HCT116 (cell line): ENCODE data around the gene SMIM10L1. TPM values are rescaled to one million over a fixed set of nuclear protein-coding genes. Genes with fewer than 3 reads are reported as not detected.

Source experiments
- ATAC-seq: fragments of 200-7000 bp; cut with Tn5 transposase; 2 replicates; pipeline ENCODE4 v1.9.1; 2020; ENCODE audit warnings: mild to moderate bottlenecking, moderate library complexity
- BruUV-seq: library from RNA; stranded (reverse); fragments of 400-500 nt; replicated peaks from 2 replicates; lab custom pipeline; 2021; lab: Mats Ljungman, UMichigan
- CTCF ChIA-PET: fragments of 300-600 bp; sonication (Branson Sonifier 250); formaldehyde crosslinking; loops from one replicate; lab custom pipeline; 2021; ENCODE audit warnings: antibody characterized with exemption; lab: Charles Lee
- POLR2A ChIA-PET: fragments of 300-600, 350-600 bp; sonication (Branson Sonifier 250); formaldehyde crosslinking; loops from one replicate; lab custom pipeline; 2021; ENCODE audit warnings: antibody characterized with exemption; lab: Charles Lee
- RAD21 ChIA-PET, 2 experiments: fragments of 300-600 bp; sonication (Branson Sonifier 250); formaldehyde crosslinking; loops; one replicate each; lab custom pipeline; 2023; ENCODE audit warnings: low total read pairs in 2 of 2; ENCODE audit not compliant: uncharacterized antibody in 2 of 2, unreplicated experiment in 2 of 2, low non-redundant PET in 1 of 2; lab: Charles Lee
- DNase-seq: peaks from one replicate; pipeline ENCODE4 v3.0.0-alpha.2; 2010; ENCODE audit warnings: low read depth, low spot score
- H2AFZ ChIP-seq: fragments of 200-600 bp; shearing (Covaris generic), sonication (generic); 2 replicates; pipeline ENCODE4 v1.6.1; 2017; ENCODE audit warnings: low read depth, mixed run types, mixed read lengths, antibody characterized with exemption, low read length; ENCODE audit not compliant: poor library complexity, severe bottlenecking
- H3K27ac ChIP-seq: 2 replicates; pipeline ENCODE4 v1.5.1; 2012; ENCODE audit warnings: low read depth, low read length
- H3K27me3 ChIP-seq: fragments of 200-600 bp; sonication (generic); 2 replicates; pipeline ENCODE4 v1.6.1; 2016; ENCODE audit warnings: mixed run types, low read length, mixed read lengths; ENCODE audit not compliant: insufficient read depth
- H3K36me3 ChIP-seq, 2 experiments: fragments of 200-500 bp in 1 of 2; fragments of 200-600 bp in 1 of 2; sonication (Bioruptor generic) in 1 of 2; sonication (generic) in 1 of 2; 2 replicates each; pipeline versions ENCODE4 v1.5.1 to v1.6.1; 2014 to 2016; ENCODE audit warnings: low read length in 2 of 2, inconsistent platforms in 1 of 2, mixed read lengths in 1 of 2, mixed run types in 1 of 2; ENCODE audit not compliant: insufficient read depth in 2 of 2, control insufficient read depth in 1 of 2
- H3K4me1 ChIP-seq, 2 experiments: fragments of 200-600 bp in 1 of 2; sonication (generic) in 1 of 2; 2 replicates each; pipeline versions ENCODE4 v1.5.1 to v1.6.1; 2012 to 2017; ENCODE audit warnings: low read length in 2 of 2, inconsistent platforms in 1 of 2, mild to moderate bottlenecking in 1 of 2, mixed read lengths in 1 of 2, mixed run types in 1 of 2, moderate library complexity in 1 of 2; ENCODE audit not compliant: insufficient read depth in 2 of 2, control insufficient read depth in 1 of 2
- H3K4me2 ChIP-seq: fragments of 200-600 bp; sonication (generic); 2 replicates; pipeline ENCODE4 v1.6.1; 2017; ENCODE audit warnings: mixed run types, low read length, mixed read lengths
- H3K4me3 ChIP-seq, 2 experiments: fragments of 200-600 bp in 1 of 2; sonication (generic) in 1 of 2; replicated peaks in 1 of 2; 2 replicates each; pipeline ENCODE4 v1.5.1; 2011 to 2016; ENCODE audit warnings: low read length in 2 of 2, control low read depth in 1 of 2, low read depth in 1 of 2, mild to moderate bottlenecking in 1 of 2, mixed read lengths in 1 of 2, mixed run types in 1 of 2
- H3K79me2 ChIP-seq: fragments of 200-600 bp; sonication (generic); 2 replicates; pipeline ENCODE4 v1.6.1; 2017; ENCODE audit warnings: mild to moderate bottlenecking, mixed run types, low read length, moderate library complexity, mixed read lengths; ENCODE audit not compliant: insufficient read depth
- H3K9ac ChIP-seq: fragments of 200-600 bp; sonication (generic); 2 replicates; pipeline ENCODE4 v1.6.1; 2016; ENCODE audit warnings: low read length, mixed read lengths
- H3K9me2 ChIP-seq: fragments of 200-600 bp; sonication (generic), shearing (Covaris generic); 2 replicates; pipeline ENCODE4 v1.6.1; 2017; ENCODE audit warnings: mixed run types, mild to moderate bottlenecking, moderate library complexity; ENCODE audit not compliant: insufficient read depth
- H3K9me3 ChIP-seq, 2 experiments: fragments of 200-500 bp in 1 of 2; fragments of 200-600 bp in 1 of 2; sonication (Bioruptor generic) in 1 of 2; sonication (generic) in 1 of 2; 2 replicates each; pipeline ENCODE4 v1.6.1; 2014 to 2017; ENCODE audit warnings: low read length in 2 of 2, mixed read lengths in 2 of 2, inconsistent platforms in 1 of 2, low read depth in 1 of 2, mild to moderate bottlenecking in 1 of 2, mixed run types in 1 of 2, moderate library complexity in 1 of 2; ENCODE audit not compliant: control insufficient read depth in 1 of 2, insufficient read depth in 1 of 2
- H4K20me1 ChIP-seq: fragments of 200-600 bp; sonication (generic), shearing (Covaris generic); 2 replicates; pipeline ENCODE4 v1.6.1; 2017; ENCODE audit warnings: mixed run types, mild to moderate bottlenecking, moderate library complexity; ENCODE audit not compliant: insufficient read depth
- CBX3 ChIP-seq: IDR thresholded peaks from 2 replicates; pipeline ENCODE4 v1.6.1; 2012; ENCODE audit warnings: low read depth
- CEBPB ChIP-seq: IDR thresholded peaks from 2 replicates; pipeline ENCODE4 v1.6.1; 2012; ENCODE audit warnings: low read depth
- ELF1 ChIP-seq: IDR thresholded peaks from 2 replicates; pipeline ENCODE4 v1.6.1; 2012; ENCODE audit warnings: low read depth, borderline replicate concordance
- EZH2 ChIP-seq: fragments of 200-600 bp; sonication (generic); IDR thresholded peaks from 2 replicates; pipeline ENCODE4 v1.6.1; 2017; ENCODE audit warnings: antibody characterized with exemption, mixed run types
- FOSL1 ChIP-seq: IDR thresholded peaks from 2 replicates; pipeline ENCODE4 v1.6.1; 2012; ENCODE audit warnings: low read depth
- POLR2A ChIP-seq: IDR thresholded peaks from 2 replicates; pipeline ENCODE4 v1.7.0; 2011; ENCODE audit warnings: borderline replicate concordance; ENCODE audit not compliant: insufficient read depth, insufficient read length; ENCODE audit errors: extremely low read depth
- POLR2AphosphoS5 ChIP-seq: IDR thresholded peaks from 2 replicates; pipeline ENCODE4 v1.6.1; 2011; ENCODE audit warnings: mild to moderate bottlenecking, low read depth, low read length, moderate library complexity
- RAD21 ChIP-seq: IDR thresholded peaks from 2 replicates; pipeline ENCODE4 v1.6.1; 2012; ENCODE audit warnings: low read depth, mild to moderate bottlenecking
- SIN3A ChIP-seq: IDR thresholded peaks from 2 replicates; pipeline ENCODE4 v1.6.1; 2012; ENCODE audit warnings: low read depth
- SP1 ChIP-seq: IDR thresholded peaks from 2 replicates; pipeline ENCODE4 v1.6.1; 2012; ENCODE audit warnings: low read depth
- SRF ChIP-seq: IDR thresholded peaks from 2 replicates; pipeline ENCODE4 v1.6.1; 2012; ENCODE audit warnings: low read depth
- ZFX ChIP-seq: fragments of 450-650 bp; IDR thresholded peaks from 2 replicates; pipeline ENCODE4 v1.6.1; 2017
- ZNF274 ChIP-seq: fragments of 200-500 bp; sonication (Bioruptor generic); IDR thresholded peaks from 2 replicates; pipeline ENCODE4 v1.6.1; 2014; ENCODE audit warnings: mild to moderate bottlenecking, low read depth, low read length, inconsistent platforms
- intact Hi-C: fragments of 100-400 bp; cut with micrococcal nuclease; formaldehyde crosslinking; loops from 2 replicates; pipeline ENCODE4 v1.10.0; 2022
- total RNA-seq: library from RNA; stranded (reverse); gene quantifications from one replicate; pipeline ENCODE4 v1.2.1, GENCODE V29; 2021; ENCODE audit not compliant: unreplicated experiment
- TF ChIP-seq, protein P1 (sequence below): IDR thresholded peaks from 2 replicates; pipeline ENCODE4 v1.6.1; 2012; ENCODE audit warnings: low read depth
- TF ChIP-seq, protein P2 (sequence below): IDR thresholded peaks from 2 replicates; pipeline ENCODE4 v1.6.1; 2012

SMIM10L1 gene
- total RNA-seq, 1 experiment from 2014 or later, result 6.4 TPM

DNA sequence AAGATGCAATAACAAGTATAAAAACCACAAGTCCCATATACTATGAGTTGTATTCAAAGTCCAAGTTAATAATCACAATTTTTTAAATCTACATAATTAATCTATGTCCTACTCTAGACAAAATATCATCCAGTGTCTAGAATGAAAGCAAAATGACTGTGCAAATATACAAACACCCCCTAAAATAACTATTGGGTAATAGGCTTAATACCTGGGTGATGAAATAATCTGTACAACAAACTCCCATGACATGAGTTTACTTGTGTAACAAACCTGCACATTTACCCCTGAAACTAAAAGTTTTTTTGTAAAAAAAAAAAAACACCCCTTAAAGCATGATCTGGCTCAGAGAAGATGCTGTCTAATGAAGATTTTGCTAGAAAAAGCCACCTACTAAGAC, 11.5 kb downstream of the SMIM10L1 start:
- Histone ChIP-seq H4K20me1 (no peaks in the 10 kb centered on the region), H3K36me3 (no peaks in the 10 kb centered on the region), H3K27ac (no peak overlapping the region), H3K9me3 (no peaks in the 10 kb centered on the region), H3K9ac (no peak overlapping the region), H3K79me2 (no peaks in the 10 kb centered on the region)
- no TSS peak for BruUV-seq
- no peak for ATAC-seq
- no peak for DNase-seq
- TF ChIP-seq EZH2 (no peak), SRF (no peak)
- TF ChIP-seq, protein P1, sequence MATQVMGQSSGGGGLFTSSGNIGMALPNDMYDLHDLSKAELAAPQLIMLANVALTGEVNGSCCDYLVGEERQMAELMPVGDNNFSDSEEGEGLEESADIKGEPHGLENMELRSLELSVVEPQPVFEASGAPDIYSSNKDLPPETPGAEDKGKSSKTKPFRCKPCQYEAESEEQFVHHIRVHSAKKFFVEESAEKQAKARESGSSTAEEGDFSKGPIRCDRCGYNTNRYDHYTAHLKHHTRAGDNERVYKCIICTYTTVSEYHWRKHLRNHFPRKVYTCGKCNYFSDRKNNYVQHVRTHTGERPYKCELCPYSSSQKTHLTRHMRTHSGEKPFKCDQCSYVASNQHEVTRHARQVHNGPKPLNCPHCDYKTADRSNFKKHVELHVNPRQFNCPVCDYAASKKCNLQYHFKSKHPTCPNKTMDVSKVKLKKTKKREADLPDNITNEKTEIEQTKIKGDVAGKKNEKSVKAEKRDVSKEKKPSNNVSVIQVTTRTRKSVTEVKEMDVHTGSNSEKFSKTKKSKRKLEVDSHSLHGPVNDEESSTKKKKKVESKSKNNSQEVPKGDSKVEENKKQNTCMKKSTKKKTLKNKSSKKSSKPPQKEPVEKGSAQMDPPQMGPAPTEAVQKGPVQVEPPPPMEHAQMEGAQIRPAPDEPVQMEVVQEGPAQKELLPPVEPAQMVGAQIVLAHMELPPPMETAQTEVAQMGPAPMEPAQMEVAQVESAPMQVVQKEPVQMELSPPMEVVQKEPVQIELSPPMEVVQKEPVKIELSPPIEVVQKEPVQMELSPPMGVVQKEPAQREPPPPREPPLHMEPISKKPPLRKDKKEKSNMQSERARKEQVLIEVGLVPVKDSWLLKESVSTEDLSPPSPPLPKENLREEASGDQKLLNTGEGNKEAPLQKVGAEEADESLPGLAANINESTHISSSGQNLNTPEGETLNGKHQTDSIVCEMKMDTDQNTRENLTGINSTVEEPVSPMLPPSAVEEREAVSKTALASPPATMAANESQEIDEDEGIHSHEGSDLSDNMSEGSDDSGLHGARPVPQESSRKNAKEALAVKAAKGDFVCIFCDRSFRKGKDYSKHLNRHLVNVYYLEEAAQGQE, result no peak
- TF ChIP-seq, all 23 proteins: peak for 0
- Histone ChIP-seq H3K4me1 (no peaks in the 10 kb centered on the region), H2AFZ (no peak overlapping the region), H3K27me3 (no peaks in the 10 kb centered on the region), H3K9me2 (no peaks in the 10 kb centered on the region), H3K4me3 (no peak overlapping the region), H3K4me2 (no peak overlapping the region)
- intact Hi-C loops, result no loop called here
- ChIA-PET RAD21 (no interaction called here), POLR2A (no interaction called here), CTCF (no interaction called here)

DNA sequence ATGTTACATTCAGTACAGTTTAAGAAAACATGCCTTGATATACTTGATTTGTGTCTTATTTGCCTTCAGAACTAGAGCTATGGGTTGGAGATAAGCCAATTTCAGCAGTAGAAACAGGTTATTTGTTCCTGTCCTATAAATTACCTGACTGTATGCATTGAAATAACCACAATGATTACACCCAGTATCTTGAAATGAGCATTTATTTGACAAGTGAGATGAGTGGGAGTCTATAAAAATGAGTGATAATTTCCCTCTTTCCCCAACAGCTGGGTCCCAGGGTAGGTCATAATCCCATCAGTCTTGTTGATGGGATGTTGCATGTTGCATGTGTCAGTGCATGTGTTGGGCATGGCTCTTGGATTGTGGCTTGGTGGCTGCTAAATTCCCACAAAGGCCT, 12.0 kb downstream of the SMIM10L1 start:
- POLR2A ChIA-PET, result no interaction called here
- H3K36me3 ChIP-seq, result no peaks in the 10 kb centered on the region
- H2AFZ ChIP-seq, result no peak overlapping the region
- intact Hi-C loops, result no loop called here
- CTCF ChIA-PET, result no interaction called here
- no peak overlapping the region for H3K4me3 ChIP-seq
- H3K9me3 ChIP-seq, result no peaks in the 10 kb centered on the region
- ATAC-seq (no peak), DNase-seq (no peak)
- no peak overlapping the region for H3K27ac ChIP-seq
- no peaks in the 10 kb centered on the region for H3K79me2 ChIP-seq
- no peaks in the 10 kb centered on the region for H4K20me1 ChIP-seq
- BruUV-seq, result no TSS peak
- H3K4me1 ChIP-seq, result no peaks in the 10 kb centered on the region
- no peak overlapping the region for H3K9ac ChIP-seq
- H3K4me2 ChIP-seq, result no peak overlapping the region
- H3K27me3 ChIP-seq, result no peaks in the 10 kb centered on the region
- RAD21 ChIA-PET, result no interaction called here
- H3K9me2 ChIP-seq, result no peaks in the 10 kb centered on the region
- TF ChIP-seq ELF1 (no peak), ZFX (no peak), SIN3A (no peak), CBX3 (no peak), ZNF274 (no peak), SP1 (no peak), RAD21 (no peak), EZH2 (no peak), CEBPB (no peak), FOSL1 (no peak), POLR2AphosphoS5 (no peak), POLR2A (no peak)
- TF ChIP-seq, protein P1, result no peak
- TF ChIP-seq, protein P2, sequence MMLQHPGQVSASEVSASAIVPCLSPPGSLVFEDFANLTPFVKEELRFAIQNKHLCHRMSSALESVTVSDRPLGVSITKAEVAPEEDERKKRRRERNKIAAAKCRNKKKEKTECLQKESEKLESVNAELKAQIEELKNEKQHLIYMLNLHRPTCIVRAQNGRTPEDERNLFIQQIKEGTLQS, result no peak
